COLO829 (cell line): Measurements from ENCODE around the gene KRTAP4-6.
"Not testable (repeated sequence)": the region's sequence is repeated elsewhere in the genome, so short reads cannot be mapped to it uniquely, and the experiment has no call there.

ENCODE experiments used
- DNase-seq: peaks from one replicate; pipeline ENCODE4 v3.0.0; 2012; ENCODE audit warnings: low spot score

KRTAP4-6 gene

GRCh38 chr17:41147531-41148204 lies 7.3 kb upstream of the KRTAP4-6 start:
- DNase-seq = no peak

GRCh38 chr17:41145261-41145660 lies 4.9 kb upstream of the KRTAP4-6 start:
- DNase-seq = no peak

GRCh38 chr17:41144846-41145245 lies 4.5 kb upstream of the KRTAP4-6 start:
- no peak for DNase-seq

GRCh38 chr17:41141361-41141760 lies 1.0 kb upstream of the KRTAP4-6 start:
- no peak for DNase-seq

- DNase-seq = not testable (repeated sequence)
These were observed 479 bp downstream of the KRTAP4-6 start for GRCh38 chr17:41139865-41140264.

- DNase-seq = no peak
These were observed 6.2 kb downstream of the KRTAP4-6 start for GRCh38 chr17:41133880-41134735.

- no peak for DNase-seq
These were observed 8.4 kb downstream of the KRTAP4-6 start for GRCh38 chr17:41131979-41132378.

GRCh38 chr17:41127371-41127770 lies 13.0 kb downstream of the KRTAP4-6 start:
- DNase-seq = no peak

GRCh38 chr17:41126412-41126811 lies 13.9 kb downstream of the KRTAP4-6 start:
- no peak for DNase-seq

- no peak for DNase-seq
These were observed 15.3 kb downstream of the KRTAP4-6 start for GRCh38 chr17:41125064-41125463.

- DNase-seq = not testable (repeated sequence)
These were observed 16.4 kb downstream of the KRTAP4-6 start, which contains the start of gene KRTAP4-12 for GRCh38 chr17:41123991-41124371. TSS of gene KRTAP4-12 (minus strand) at chr17:41124182. CDS start at chr17:41124122, 60 bp downstream.

GRCh38 chr17:41123292-41123990 lies 16.9 kb downstream of the KRTAP4-6 start:
- DNase-seq = not testable (repeated sequence)

GRCh38 chr17:41121742-41122141 lies 18.6 kb downstream of the KRTAP4-6 start:
- no peak for DNase-seq

- not testable (repeated sequence) for DNase-seq
These were observed 20.4 kb downstream of the KRTAP4-6 start for GRCh38 chr17:41119696-41120690.

GRCh38 chr17:41118721-41119120 lies 21.6 kb downstream of the KRTAP4-6 start:
- DNase-seq = no peak

GRCh38 chr17:41117846-41118386 lies 22.4 kb downstream of the KRTAP4-6 start, which contains the start of gene KRTAP4-11:
TSS of gene KRTAP4-11 (minus strand) at chr17:41118373. CDS start at chr17:41118315, 58 bp downstream.
- DNase-seq = not testable (repeated sequence)

GRCh38 chr17:41116297-41116696 lies 24.0 kb downstream of the KRTAP4-6 start:
- DNase-seq = no peak

GRCh38 chr17:41111151-41111885 lies 29.0 kb downstream of the KRTAP4-6 start:
- DNase-seq = no peak

GRCh38 chr17:41108728-41109386 lies 31.5 kb downstream of the KRTAP4-6 start:
- not testable (repeated sequence) for DNase-seq
